ENCODE measurements around the gene KLHL7. TPM values are rescaled to one million over a fixed set of nuclear protein-coding genes. Genes with fewer than 3 reads are reported as not detected.
"Not testable (repeated sequence)": the region's sequence is repeated elsewhere in the genome, so short reads cannot be mapped to it uniquely, and the experiment has no call there.

KLHL7 gene
- total RNA-seq, 1 experiment from 2014 or later, result 53.9 TPM

DNA sequence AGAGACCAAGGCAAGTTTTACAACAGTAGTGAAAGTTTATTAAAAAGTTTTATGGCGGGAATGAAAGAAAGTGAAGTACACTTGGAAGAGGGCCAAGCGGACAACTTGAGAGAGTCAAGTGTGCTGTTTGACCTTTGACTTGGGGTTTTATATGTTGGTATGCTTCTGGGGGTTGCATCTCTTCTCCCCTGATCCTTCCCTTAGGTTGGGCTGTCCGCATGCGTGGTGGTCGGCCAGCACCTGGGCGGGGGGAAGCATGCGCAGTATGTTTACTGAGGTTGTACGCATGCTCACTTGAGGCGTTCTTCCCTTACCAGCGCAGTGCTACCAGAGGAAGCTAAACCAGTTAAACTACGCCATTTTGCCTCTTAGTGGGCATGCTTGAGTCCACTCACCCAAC, 108.2 kb downstream of the KLHL7 start:
- DNase-seq (ENCODE audit: low spot score), result no peak

DNA sequence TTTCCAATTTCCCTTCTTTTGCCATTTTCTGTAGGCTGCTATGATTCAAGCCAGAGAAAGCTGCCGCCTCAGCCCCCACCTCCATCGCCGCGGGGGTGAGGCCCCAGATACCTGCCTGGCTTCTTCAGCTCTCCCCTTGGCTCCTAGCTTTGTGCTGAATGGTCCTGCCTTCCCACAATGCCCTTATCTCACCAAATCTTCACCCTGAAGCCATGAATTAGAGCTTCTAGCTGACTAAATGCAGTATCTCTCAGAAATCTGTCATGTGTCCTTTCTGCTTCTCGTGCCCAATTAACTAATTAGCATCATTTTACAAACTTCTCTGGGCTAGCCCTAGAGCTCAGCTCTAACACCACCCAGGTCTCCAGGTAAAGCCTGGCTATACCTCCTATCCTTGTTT, 108.8 kb downstream of the KLHL7 start:
- DNase-seq (ENCODE audit: low spot score), result no peak

DNA sequence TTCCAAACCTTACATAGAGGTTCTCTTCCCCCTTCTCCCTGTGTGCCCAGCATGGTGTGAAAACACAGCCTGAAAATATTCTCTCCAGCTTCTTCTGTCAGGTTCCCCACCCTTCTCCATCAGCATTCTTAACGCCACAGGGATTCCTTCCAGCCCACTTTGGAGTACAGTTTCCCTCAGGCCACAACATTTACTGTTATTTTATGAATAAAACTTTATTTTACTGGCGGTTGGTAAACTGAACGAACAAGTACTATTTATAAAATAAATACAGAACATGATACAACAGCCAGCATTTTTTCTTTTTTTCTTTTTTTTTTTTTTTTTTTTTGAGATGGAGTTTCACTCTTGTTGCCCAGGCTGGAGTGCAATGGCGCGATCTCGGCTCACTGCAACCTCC, 109.4 kb downstream of the KLHL7 start:
- DNase-seq (ENCODE audit: low spot score), result no peak

DNA sequence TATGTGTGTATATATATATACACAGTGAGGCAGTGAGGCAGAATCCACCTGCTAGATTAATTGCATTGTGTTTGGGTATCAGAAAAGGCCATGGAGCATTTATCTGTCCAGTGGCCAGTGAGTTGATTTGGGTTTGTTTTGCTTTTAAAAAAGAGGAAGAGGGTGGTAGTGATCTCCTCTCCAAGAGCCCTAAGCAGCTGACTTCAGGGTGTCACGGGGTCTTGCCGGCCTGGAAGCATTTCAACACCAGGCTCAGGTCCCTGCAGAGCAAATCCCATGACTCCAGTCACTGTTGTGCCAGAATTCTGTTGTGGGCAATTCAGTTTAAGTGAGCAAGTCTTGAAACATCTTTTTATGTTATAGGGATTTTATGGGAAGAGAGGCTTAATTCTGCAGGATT, 110.4 kb downstream of the KLHL7 start:
- no peak for DNase-seq (ENCODE audit: low spot score)

DNA sequence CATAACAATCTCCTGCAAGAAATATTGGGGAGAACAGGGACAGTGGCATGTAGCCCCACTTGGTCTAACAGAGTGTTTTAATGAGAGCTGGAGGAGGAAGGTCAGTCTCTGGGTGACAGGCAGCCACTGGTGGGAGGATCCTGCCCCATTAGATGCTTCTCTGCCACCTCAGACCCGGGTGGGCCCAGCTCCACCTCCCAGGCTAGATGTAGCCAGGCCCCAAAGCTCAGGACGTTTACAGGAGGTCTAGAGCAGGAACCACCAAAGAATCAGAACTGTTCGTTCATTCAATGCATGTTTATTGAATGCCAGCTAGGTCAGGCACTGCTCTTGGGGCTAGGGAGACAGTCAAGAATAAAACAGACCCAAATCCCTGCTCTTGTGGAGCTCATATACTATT, 112.6 kb downstream of the KLHL7 start:
- DNase-seq (ENCODE audit: low spot score), result no peak

DNA sequence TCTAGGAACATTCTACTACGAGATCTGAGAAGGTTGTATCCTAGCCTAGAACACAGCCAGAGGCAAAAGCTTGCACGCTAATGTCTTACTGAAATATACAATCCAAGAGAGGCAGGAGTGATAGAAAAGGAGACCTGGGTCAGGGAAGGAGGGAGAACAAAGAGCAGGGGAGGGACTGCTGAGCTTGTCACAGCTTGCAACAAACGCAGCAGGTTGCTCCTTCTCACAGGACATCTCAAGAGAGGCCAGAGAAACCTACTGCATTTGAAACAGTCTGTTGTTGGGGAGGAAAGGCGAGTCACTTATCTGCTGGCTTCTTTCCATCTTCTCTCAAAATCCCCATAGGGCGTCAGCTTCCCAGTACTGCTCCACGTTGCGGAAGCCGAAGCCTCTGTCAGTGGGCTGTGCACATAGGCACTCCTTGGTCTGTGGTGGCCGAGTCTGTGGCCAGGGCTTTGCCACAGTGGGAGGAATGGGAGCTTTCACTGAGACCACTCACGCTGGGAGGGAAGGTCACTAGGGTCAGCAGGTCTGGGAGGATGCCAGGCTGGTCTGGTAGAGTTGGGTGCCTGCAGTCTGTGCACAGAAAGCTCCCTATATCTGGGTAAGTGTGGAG, 115.2 kb downstream of the KLHL7 start:
- DNase-seq (ENCODE audit: low spot score), result no peak

DNA sequence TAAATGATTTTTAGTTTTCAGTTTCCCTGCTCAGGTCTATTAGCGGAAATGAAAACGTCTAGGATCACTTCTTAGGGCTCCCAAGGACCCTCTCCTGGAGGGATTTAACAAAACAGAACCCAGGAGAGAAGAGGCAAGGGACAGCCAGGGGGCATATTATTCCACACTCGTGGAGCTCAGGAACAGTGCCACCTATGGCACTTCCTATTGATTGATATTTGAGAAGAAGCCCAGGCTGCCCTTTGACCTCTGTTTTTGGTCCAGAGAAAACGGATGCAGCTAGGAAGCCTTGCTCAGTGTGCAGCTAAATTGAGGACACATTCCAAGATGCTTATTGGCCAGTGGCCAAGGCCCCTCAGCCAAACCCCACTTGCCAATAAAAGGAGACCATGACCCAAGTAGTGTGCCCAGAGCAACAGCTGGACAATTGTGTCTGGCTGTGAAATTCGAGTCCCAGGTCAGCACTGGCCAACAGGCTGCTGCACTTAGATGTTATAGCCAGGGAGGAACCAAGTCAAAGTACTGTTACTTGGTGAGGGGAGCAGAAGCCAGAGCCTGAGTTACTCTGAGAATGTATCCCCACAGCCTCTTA, 117.0 kb downstream of the KLHL7 start:
- DNase-seq (ENCODE audit: low spot score), result no peak

DNA sequence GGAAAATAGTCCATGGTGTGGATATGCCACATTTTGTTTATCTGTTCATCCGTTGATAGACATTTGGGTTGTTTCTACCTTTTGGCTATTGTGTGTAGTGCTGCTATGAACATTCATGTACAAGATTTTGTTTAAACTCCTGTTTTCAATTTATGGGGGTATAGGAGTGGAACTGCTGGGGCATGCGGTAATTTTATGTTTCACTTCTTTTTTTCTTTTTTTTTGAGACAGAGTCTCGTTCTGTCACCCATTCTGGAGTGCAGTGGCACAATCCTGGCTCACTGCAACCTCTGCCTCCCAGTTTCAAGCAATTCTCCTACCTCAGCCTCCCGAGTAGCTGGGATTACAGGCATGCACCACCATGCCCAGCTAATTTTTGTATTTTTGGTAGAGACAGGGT, 118.8 kb downstream of the KLHL7 start:
- DNase-seq (ENCODE audit: low spot score), result not testable (repeated sequence)

DNA sequence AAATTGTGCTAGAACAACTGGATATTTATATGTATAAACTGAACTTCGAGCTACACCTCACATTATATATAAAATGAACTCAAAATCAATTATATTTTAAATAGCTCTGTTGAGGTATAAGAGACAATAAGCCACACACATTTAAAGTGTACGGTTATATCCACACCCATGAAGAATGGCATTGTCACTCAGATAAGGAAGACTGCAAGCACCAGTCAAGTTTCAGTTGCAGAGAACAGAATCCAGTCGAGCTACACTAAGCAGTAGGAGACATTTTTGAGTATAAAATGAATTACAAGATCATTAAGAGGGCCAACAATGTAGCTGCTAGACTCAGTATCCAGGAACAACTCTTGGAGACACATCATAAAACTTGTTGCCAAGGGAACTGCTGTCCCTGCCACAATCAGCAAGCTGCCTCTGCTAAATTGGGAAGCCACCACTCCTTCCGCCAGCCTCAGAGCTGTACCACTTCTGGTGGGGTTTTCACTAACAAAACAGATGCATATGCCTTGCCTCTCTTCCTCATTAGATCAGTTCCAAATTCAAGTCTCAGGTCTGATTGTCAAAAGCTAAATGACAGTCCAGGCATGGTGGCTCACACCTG, 121.4 kb downstream of the KLHL7 start:
- no peak for DNase-seq (ENCODE audit: low spot score)

Other genes starting within 250 kb of the KLHL7 start
- 38.1 and 70.9 TPM in 2 replicates for gene HYCC1, start 91.7 kb upstream of the KLHL7 start, total RNA-seq (2014; rRNA removed; shearing (Covaris generic))
- 75.4 and 90.5 TPM in 2 replicates for gene NUP42, start 76.3 kb downstream of the KLHL7 start, total RNA-seq (2014; rRNA removed; shearing (Covaris generic))
- gene GPNMB, start 141.0 kb downstream of the KLHL7 start, total RNA-seq (2014; rRNA removed; shearing (Covaris generic)), result 81.4 and 112 TPM in 2 replicates
- 158 and 178 TPM in 2 replicates for gene MALSU1, start 193.6 kb downstream of the KLHL7 start, total RNA-seq (2014; rRNA removed; shearing (Covaris generic))